ENCODE results near the gene HIVEP3.

Gene HIVEP3

GRCh38 chr1:41941381-41941780, 22.7 kb upstream of the HIVEP3 start:
- Histone ChIP-seq H3K9ac (ENCODE audit: low read depth, low read length) (no peak overlapping the region), H4K20me1 (ENCODE audit: insufficient read depth, low read length) (no peaks in the 10 kb centered on the region), H3K27me3 (ENCODE audit: insufficient read depth, low read length, poor library complexity) (no peaks in the 10 kb centered on the region), H3K27ac (ENCODE audit: low read length) (no peak overlapping the region), H3K4me1 (ENCODE audit: insufficient read depth, low read length) (no peaks in the 10 kb centered on the region), H2AFZ (ENCODE audit: low read depth, low read length) (no peak overlapping the region), H3K79me2 (ENCODE audit: insufficient read depth, low read length) (peaks cover 40% of the 10 kb centered on the region), H3K9me3 (ENCODE audit: insufficient read depth, low read length, severe bottlenecking) (peaks cover 11% of the 10 kb centered on the region), H3K4me2 (ENCODE audit: insufficient read depth, low read length) (no peak overlapping the region), H3K36me3 (ENCODE audit: insufficient read depth, low read length) (peaks cover 8% of the 10 kb centered on the region; the same call in 1 of the 2 replicates), H3K4me3 (ENCODE audit: low read depth in 1 of 2, low read length in 2 of 2) (no peak overlapping the region)
- no peak for DNase-seq
- no peak for ATAC-seq (ENCODE audit: insufficient read depth, low read depth)
- TF ChIP-seq CTCF (IDR thresholded peaks at IDR 0.05; ENCODE audit: borderline replicate concordance, extremely low read depth, low read length, poor library complexity, severe bottlenecking): no peak
- no peak for TF ChIP-seq EZH2 (IDR thresholded peaks at IDR 0.05; ENCODE audit: borderline replicate concordance, low read depth, low read length, severe bottlenecking)

GRCh38 chr1:41939194-41939593, 20.5 kb upstream of the HIVEP3 start:
- H3K9ac ChIP-seq (ENCODE audit: low read depth, low read length): no peak overlapping the region
- peaks cover 8% of the 10 kb centered on the region; the same call in 1 of the 2 replicates for H3K36me3 ChIP-seq (ENCODE audit: insufficient read depth, low read length)
- H3K4me3 ChIP-seq (ENCODE audit: low read depth in 1 of 2, low read length in 2 of 2): no peak overlapping the region
- no peaks in the 10 kb centered on the region for H3K4me1 ChIP-seq (ENCODE audit: insufficient read depth, low read length)
- ATAC-seq (ENCODE audit: insufficient read depth, low read depth) (no peak), DNase-seq (no peak)
- no peak for TF ChIP-seq EZH2 (IDR thresholded peaks at IDR 0.05; ENCODE audit: borderline replicate concordance, low read depth, low read length, severe bottlenecking)
- no peak for TF ChIP-seq CTCF (IDR thresholded peaks at IDR 0.05; ENCODE audit: borderline replicate concordance, extremely low read depth, low read length, poor library complexity, severe bottlenecking)
- no peak overlapping the region for H3K27ac ChIP-seq (ENCODE audit: low read length)
- no peak overlapping the region for H2AFZ ChIP-seq (ENCODE audit: low read depth, low read length)
- H4K20me1 ChIP-seq (ENCODE audit: insufficient read depth, low read length): no peaks in the 10 kb centered on the region
- H3K4me2 ChIP-seq (ENCODE audit: insufficient read depth, low read length): no peak overlapping the region
- no peaks in the 10 kb centered on the region for H3K27me3 ChIP-seq (ENCODE audit: insufficient read depth, low read length, poor library complexity)
- peaks cover 40% of the 10 kb centered on the region for H3K79me2 ChIP-seq (ENCODE audit: insufficient read depth, low read length)
- H3K9me3 ChIP-seq (ENCODE audit: insufficient read depth, low read length, severe bottlenecking): peaks cover 4% of the 10 kb centered on the region

- no peaks in the 10 kb centered on the region for H3K27me3 ChIP-seq (ENCODE audit: insufficient read depth, low read length, poor library complexity)
- peaks cover 8% of the 10 kb centered on the region; the same call in 1 of the 2 replicates for H3K36me3 ChIP-seq (ENCODE audit: insufficient read depth, low read length)
- DNase-seq (no peak), ATAC-seq (ENCODE audit: insufficient read depth, low read depth) (no peak)
- H3K27ac ChIP-seq (ENCODE audit: low read length): no peak overlapping the region
- no peaks in the 10 kb centered on the region for H4K20me1 ChIP-seq (ENCODE audit: insufficient read depth, low read length)
- H3K9ac ChIP-seq (ENCODE audit: low read depth, low read length): no peak overlapping the region
- TF ChIP-seq CTCF (IDR thresholded peaks at IDR 0.05; ENCODE audit: borderline replicate concordance, extremely low read depth, low read length, poor library complexity, severe bottlenecking) (no peak), EZH2 (IDR thresholded peaks at IDR 0.05; ENCODE audit: borderline replicate concordance, low read depth, low read length, severe bottlenecking) (no peak)
- peaks cover 38% of the 10 kb centered on the region for H3K79me2 ChIP-seq (ENCODE audit: insufficient read depth, low read length)
- peaks cover 6% of the 10 kb centered on the region for H3K9me3 ChIP-seq (ENCODE audit: insufficient read depth, low read length, severe bottlenecking)
- H3K4me2 ChIP-seq (ENCODE audit: insufficient read depth, low read length): no peak overlapping the region
- H2AFZ ChIP-seq (ENCODE audit: low read depth, low read length): no peak overlapping the region
- no peak overlapping the region for H3K4me3 ChIP-seq (ENCODE audit: low read depth in 1 of 2, low read length in 2 of 2)
- no peaks in the 10 kb centered on the region for H3K4me1 ChIP-seq (ENCODE audit: insufficient read depth, low read length)
Observed at GRCh38 chr1:41936107-41936506, 17.4 kb upstream of the HIVEP3 start.

GRCh38 chr1:41935226-41935625, 16.5 kb upstream of the HIVEP3 start:
- Histone ChIP-seq H4K20me1 (ENCODE audit: insufficient read depth, low read length) (no peaks in the 10 kb centered on the region), H2AFZ (ENCODE audit: low read depth, low read length) (no peak overlapping the region), H3K36me3 (ENCODE audit: insufficient read depth, low read length) (peaks cover 8% of the 10 kb centered on the region; the same call in 1 of the 2 replicates), H3K9me3 (ENCODE audit: insufficient read depth, low read length, severe bottlenecking) (peaks cover 6% of the 10 kb centered on the region), H3K4me1 (ENCODE audit: insufficient read depth, low read length) (no peaks in the 10 kb centered on the region), H3K4me2 (ENCODE audit: insufficient read depth, low read length) (no peak overlapping the region), H3K9ac (ENCODE audit: low read depth, low read length) (no peak overlapping the region), H3K27ac (ENCODE audit: low read length) (no peak overlapping the region), H3K4me3 (ENCODE audit: low read depth in 1 of 2, low read length in 2 of 2) (no peak overlapping the region), H3K27me3 (ENCODE audit: insufficient read depth, low read length, poor library complexity) (no peaks in the 10 kb centered on the region), H3K79me2 (ENCODE audit: insufficient read depth, low read length) (peaks cover 35% of the 10 kb centered on the region)
- ATAC-seq (ENCODE audit: insufficient read depth, low read depth) (no peak), DNase-seq (no peak)
- TF ChIP-seq EZH2 (IDR thresholded peaks at IDR 0.05; ENCODE audit: borderline replicate concordance, low read depth, low read length, severe bottlenecking) (no peak), CTCF (IDR thresholded peaks at IDR 0.05; ENCODE audit: borderline replicate concordance, extremely low read depth, low read length, poor library complexity, severe bottlenecking) (no peak)

Measured in DND-41 (cell line).